ENCODE measurements around the gene TAAR1. TPM values are rescaled to one million over a fixed set of nuclear protein-coding genes. Genes with fewer than 3 reads are reported as not detected.

The TAAR1 gene, protein sequence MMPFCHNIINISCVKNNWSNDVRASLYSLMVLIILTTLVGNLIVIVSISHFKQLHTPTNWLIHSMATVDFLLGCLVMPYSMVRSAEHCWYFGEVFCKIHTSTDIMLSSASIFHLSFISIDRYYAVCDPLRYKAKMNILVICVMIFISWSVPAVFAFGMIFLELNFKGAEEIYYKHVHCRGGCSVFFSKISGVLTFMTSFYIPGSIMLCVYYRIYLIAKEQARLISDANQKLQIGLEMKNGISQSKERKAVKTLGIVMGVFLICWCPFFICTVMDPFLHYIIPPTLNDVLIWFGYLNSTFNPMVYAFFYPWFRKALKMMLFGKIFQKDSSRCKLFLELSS
- not detected in 2 replicates for total RNA-seq

DNA sequence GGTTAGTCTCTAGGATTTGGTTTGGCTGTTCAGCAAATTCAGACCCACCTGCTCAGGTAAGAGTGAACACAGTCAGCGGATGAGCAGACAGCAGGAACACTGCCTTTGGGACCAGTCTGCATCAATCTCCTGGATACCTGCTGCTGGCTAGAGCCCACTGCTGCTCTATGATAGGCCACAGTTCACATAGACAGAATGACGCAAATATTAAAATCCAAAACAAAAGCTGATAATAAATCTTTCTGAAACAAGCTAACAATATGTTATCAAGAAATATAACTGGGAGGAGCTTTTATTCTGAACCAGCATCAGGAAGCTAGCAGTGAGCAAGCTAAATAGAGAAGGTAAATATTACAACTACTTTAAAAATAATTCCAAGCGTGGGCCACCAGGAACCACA, at the start of gene TAAR1:
TAAR1 (minus strand) TSS at position 101 of the 400 bp plus-strand sequence. CDS start 13,179 bp downstream, outside the sequence.

DNA sequence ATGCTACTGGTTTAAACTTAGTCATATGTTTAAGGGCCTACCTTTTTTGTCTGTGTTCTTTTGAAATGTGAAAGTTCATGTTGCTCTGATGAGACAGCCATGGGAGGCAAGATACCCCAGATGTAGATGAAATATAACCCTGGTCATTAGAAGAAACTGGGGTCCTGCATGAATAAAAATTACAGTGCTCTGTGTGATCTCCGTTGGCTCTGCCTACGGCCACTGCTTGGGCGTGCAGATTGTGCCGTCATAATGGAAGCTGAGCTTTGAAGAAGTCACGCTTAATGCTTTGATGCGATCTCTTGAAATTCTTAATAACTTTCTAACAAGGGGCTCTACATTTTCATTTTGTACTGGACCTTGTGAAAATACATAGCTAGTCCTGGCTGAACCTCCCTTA, 34.8 kb downstream of the TAAR1 start, which contains the start of gene TAAR2:
TAAR2 (minus strand) TSS at position 101 of the 400 bp plus-strand sequence; CDS start at position 101, 0 bp downstream.

Other genes starting within 250 kb of the TAAR1 start
- 16.4 and 21.1 TPM in 2 replicates for gene STX7, start 146.1 kb downstream of the TAAR1 start, total RNA-seq
- gene TAAR9, start 120.9 kb downstream of the TAAR1 start, total RNA-seq, result not detected in 2 replicates
- gene TAAR8, start 106.5 kb downstream of the TAAR1 start, total RNA-seq, result not detected in 2 replicates
- gene TAAR6, start 88.9 kb downstream of the TAAR1 start, total RNA-seq, result not detected in 2 replicates
- gene TAAR5, start 69.4 kb downstream of the TAAR1 start, total RNA-seq, result not detected in 2 replicates
- not detected in 2 replicates for gene TAAR2, start 34.9 kb downstream of the TAAR1 start, total RNA-seq
- 1.4 and 3.0 TPM in 2 replicates for gene VNN1, start 54.9 kb upstream of the TAAR1 start, total RNA-seq
- 0.53 TPM in 1 of 2 replicates, not detected in the other for gene VNN2, start 98.7 kb upstream of the TAAR1 start, total RNA-seq
- gene SLC18B1, start 139.5 kb upstream of the TAAR1 start, total RNA-seq, result 7.5 and 9.4 TPM in 2 replicates
- gene RPS12, start 155.4 kb upstream of the TAAR1 start, total RNA-seq, result 1,926 and 2,292 TPM in 2 replicates

Measured in myometrial cell (primary cell).